SK-N-SH (cell line): ENCODE data around the gene CELF4. TPM values are rescaled to one million over a fixed set of nuclear protein-coding genes. Genes with fewer than 3 reads are reported as not detected.
A peak's percentile ranks its signal among the peaks of the same experiment; 100 is the strongest.

Source experiments
- CTCF ChIA-PET: fragments of 300-600, 350-600 bp; formaldehyde crosslinking; extraction: SDS; loops from one replicate; lab custom pipeline; 2021; lab: Yijun Ruan, JAX
- POLR2A ChIA-PET: fragments of 350-600 bp; sonication (Branson Sonifier 250); formaldehyde crosslinking; extraction: SDS; loops from one replicate; lab custom pipeline; 2020; ENCODE audit warnings: antibody characterized with exemption, inconsistent platforms; lab: Yijun Ruan, JAX
- DNase-seq: peaks from one replicate; pipeline ENCODE4 v3.0.0; 2012
- H2AFZ ChIP-seq: fragments of 200-600 bp; sonication (generic); 2 replicates; pipeline ENCODE4 v1.8.1; 2016; ENCODE audit warnings: antibody characterized with exemption, mild to moderate bottlenecking, low read depth
- H3F3A ChIP-seq: fragments of 200-600 bp; sonication (generic); replicated peaks from 2 replicates; pipeline ENCODE3; 2016; ENCODE audit warnings: antibody characterized with exemption, mild to moderate bottlenecking; ENCODE audit not compliant: insufficient read depth
- H3K27ac ChIP-seq, 2 experiments: fragments of 200-500 bp in 1 of 2; fragments of 200-600 bp in 1 of 2; sonication (Bioruptor generic) in 1 of 2; sonication (generic), shearing (Covaris generic) in 1 of 2; 2 replicates each; pipeline versions ENCODE4 v1.5.1 to v1.6.1; 2014 to 2016; ENCODE audit warnings: low read depth in 2 of 2, inconsistent platforms in 1 of 2, low read length in 1 of 2, mild to moderate bottlenecking in 1 of 2, mixed read lengths in 1 of 2
- H3K27me3 ChIP-seq: fragments of 200-600 bp; sonication (generic), shearing (Covaris generic); 2 replicates; pipeline ENCODE4 v1.6.1; 2016; ENCODE audit warnings: mixed run types; ENCODE audit not compliant: insufficient read depth
- H3K36me3 ChIP-seq, 2 experiments: fragments of 200-500 bp in 1 of 2; fragments of 200-600 bp in 1 of 2; sonication (Bioruptor generic) in 1 of 2; sonication (generic) in 1 of 2; replicated peaks in 1 of 2; 2 replicates each; pipeline versions ENCODE3 to v1.5.1; 2014 to 2016; ENCODE audit warnings: low read length in 1 of 2, mild to moderate bottlenecking in 1 of 2; ENCODE audit not compliant: insufficient read depth in 2 of 2, control insufficient read depth in 1 of 2
- H3K4me1 ChIP-seq, 2 experiments: fragments of 200-500 bp in 1 of 2; fragments of 200-600 bp in 1 of 2; sonication (Bioruptor generic) in 1 of 2; sonication (generic), shearing (Covaris generic) in 1 of 2; 2 replicates each; pipeline versions ENCODE4 v1.5.1 to v1.6.1; 2014 to 2016; ENCODE audit warnings: low read depth in 1 of 2, low read length in 1 of 2, mixed run types in 1 of 2; ENCODE audit not compliant: insufficient read depth in 2 of 2, control insufficient read depth in 1 of 2
- H3K4me2 ChIP-seq: fragments of 200-600 bp; sonication (generic), shearing (Covaris generic); 2 replicates; pipeline ENCODE4 v1.6.1; 2017; ENCODE audit warnings: mixed run types
- H3K4me3 ChIP-seq, 2 experiments: fragments of 200-500 bp in 1 of 2; fragments of 200-600 bp in 1 of 2; sonication (Bioruptor generic) in 1 of 2; sonication (generic), shearing (Covaris generic) in 1 of 2; 2 replicates each; pipeline versions ENCODE4 v1.5.1 to v1.8.1; 2014 to 2016; ENCODE audit warnings: low read depth in 2 of 2, inconsistent platforms in 1 of 2, low read length in 1 of 2, mild to moderate bottlenecking in 1 of 2, mixed read lengths in 1 of 2, moderate library complexity in 1 of 2
- H3K79me2 ChIP-seq: fragments of 200-600 bp; sonication (generic); 2 replicates; pipeline ENCODE4 v1.8.1; 2017; ENCODE audit warnings: mild to moderate bottlenecking; ENCODE audit not compliant: insufficient read depth
- H3K9ac ChIP-seq: fragments of 200-600 bp; sonication (generic); 2 replicates; pipeline ENCODE4 v1.6.1; 2017; ENCODE audit warnings: mixed run types
- H3K9me2 ChIP-seq: fragments of 200-600 bp; sonication (generic); 2 replicates; pipeline ENCODE4 v1.6.1; 2017; ENCODE audit warnings: mixed run types
- H3K9me3 ChIP-seq: fragments of 200-600 bp; sonication (generic); 2 replicates; pipeline ENCODE4 v1.6.1; 2017; ENCODE audit warnings: mixed run types, mild to moderate bottlenecking, moderate library complexity
- H4K20me1 ChIP-seq: fragments of 200-600 bp; sonication (generic); 2 replicates; pipeline ENCODE4 v1.6.1; 2017; ENCODE audit warnings: mild to moderate bottlenecking, mixed run types; ENCODE audit not compliant: insufficient read depth
- CHD2 ChIP-seq: fragments of 150-350 bp; IDR thresholded peaks from 2 replicates; pipeline ENCODE4 v1.6.1; 2018; ENCODE audit warnings: low read length; ENCODE audit not compliant: partially characterized antibody
- ELF1 ChIP-seq: IDR thresholded peaks from 2 replicates; pipeline ENCODE4 v1.4.0; 2012
- EZH2phosphoT487 ChIP-seq: fragments of 200-600 bp; sonication (generic); IDR thresholded peaks from 2 replicates; pipeline ENCODE4 v1.6.1; 2017; ENCODE audit warnings: low read depth, mixed run types, mild to moderate bottlenecking, antibody characterized with exemption, moderate library complexity, borderline replicate concordance
- FOXJ3 ChIP-seq: sonication (generic); formaldehyde crosslinking; IDR thresholded peaks from 2 replicates; pipeline ENCODE4 v1.5.1; 2020; ENCODE audit warnings: mild to moderate bottlenecking, missing genetic modification reagents
- FOXM1 ChIP-seq: IDR thresholded peaks from 2 replicates; pipeline ENCODE4 v1.4.0; 2012; ENCODE audit warnings: low read depth, mild to moderate bottlenecking
- GATA2 ChIP-seq: sonication (generic); formaldehyde crosslinking; IDR thresholded peaks from 2 replicates; pipeline ENCODE4 v1.5.0; 2020; ENCODE audit warnings: mild to moderate bottlenecking, missing genetic modification reagents
- MEF2A ChIP-seq: IDR thresholded peaks from 2 replicates; pipeline ENCODE4 v1.4.0; 2012; ENCODE audit warnings: low read depth, borderline replicate concordance
- MXI1 ChIP-seq: IDR thresholded peaks from 2 replicates; pipeline ENCODE4 v1.6.1; 2012; ENCODE audit warnings: mild to moderate bottlenecking, low read depth, low read length, improper control_type of control experiment
- NFIC ChIP-seq: IDR thresholded peaks from 2 replicates; pipeline ENCODE4 v1.4.0; 2012; ENCODE audit warnings: borderline replicate concordance
- RAD21 ChIP-seq: IDR thresholded peaks from 2 replicates; pipeline ENCODE4 v1.6.1; 2012; ENCODE audit warnings: mild to moderate bottlenecking, low read length
- RFX5 ChIP-seq: IDR thresholded peaks from 2 replicates; pipeline ENCODE4 v1.6.1; 2012; ENCODE audit warnings: mild to moderate bottlenecking, improper control_type of control experiment, low read length
- RXRA ChIP-seq: IDR thresholded peaks from 2 replicates; pipeline ENCODE4 v1.4.0; 2012; ENCODE audit warnings: low read depth, mild to moderate bottlenecking, borderline replicate concordance
- SIN3A ChIP-seq: IDR thresholded peaks from 2 replicates; pipeline ENCODE4 v1.6.1; 2012; ENCODE audit warnings: low read depth, mild to moderate bottlenecking, low read length, moderate library complexity, borderline replicate concordance
- SMC3 ChIP-seq: IDR thresholded peaks from 2 replicates; pipeline ENCODE4 v1.6.1; 2012; ENCODE audit warnings: low read depth, low read length, improper control_type of control experiment
- WGBS: methylation state at CpG from one replicate; pipeline ENCODE4 v1.1.6; 2017; ENCODE audit warnings: low lambda C conversion rate; 5-methylcytosine and 5-hydroxymethylcytosine counted together
- polyA plus RNA-seq, 3 experiments: library from polyadenylated mRNA; depleted of rRNA; stranded (reverse); fragments of >200 nt; gene quantifications; 2 replicates each; pipeline ENCODE4 v1.2.3, GENCODE V29; 2012
- TF ChIP-seq, protein P1 (sequence below): IDR thresholded peaks from 2 replicates; pipeline ENCODE4 v1.4.0; 2012; ENCODE audit warnings: low read depth, borderline replicate concordance
- TF ChIP-seq, protein P2 (sequence below): IDR thresholded peaks from 2 replicates; pipeline ENCODE4 v1.6.1; 2012; ENCODE audit warnings: mild to moderate bottlenecking, low read depth, low read length, moderate library complexity
- TF ChIP-seq, protein P3 (sequence below): IDR thresholded peaks from 2 replicates; pipeline ENCODE4 v1.4.0; 2012; ENCODE audit warnings: low read depth
- TF ChIP-seq, protein P4 (sequence below): fragments of 150-350 bp; IDR thresholded peaks from 2 replicates; pipeline ENCODE4 v1.6.1; 2017; ENCODE audit warnings: antibody characterized with exemption, low read length, low read depth, borderline replicate concordance

Gene CELF4
- polyA plus RNA-seq, 1 of the 3 experiments (the other 2 are of a cell fraction), result 0.26 TPM

DNA sequence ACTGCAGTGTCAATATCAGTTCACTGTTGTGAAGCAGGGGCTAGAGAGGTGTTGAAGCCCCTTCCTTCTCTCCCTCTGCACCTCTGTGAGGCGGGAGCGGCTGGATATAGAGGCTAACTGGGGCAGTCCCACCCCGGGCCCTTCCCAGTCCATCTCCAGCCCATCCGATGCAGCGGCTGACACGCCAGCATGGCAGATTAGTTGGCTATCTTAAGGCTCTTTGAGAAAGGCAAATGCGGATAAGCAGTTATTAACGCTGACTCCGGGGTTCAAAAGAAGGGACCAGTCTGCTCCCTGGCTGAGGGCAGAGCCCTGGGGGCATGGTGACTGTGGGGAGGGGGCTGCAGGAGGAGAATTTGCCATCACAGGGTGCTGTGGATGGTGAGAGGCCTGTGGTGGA lies 76.6 kb downstream of the CELF4 start:
- no peaks in the 10 kb centered on the region for H3K9me2 ChIP-seq
- no peak overlapping the region for H2AFZ ChIP-seq
- CTCF ChIA-PET, result interaction anchor here (2.0 kb wide), 1 partner anchor 12 kb away, joined by 6 read pairs; no protein-coding TSS in a partner anchor
- DNase-seq, result no peak
- H3K4me1 ChIP-seq, result peaks cover 0 to 22% of the 10 kb centered on the region in 2 experiments; a peak in 1 of 4 replicates
- H3K9me3 ChIP-seq, result no peaks in the 10 kb centered on the region
- no peaks in the 10 kb centered on the region for H3K79me2 ChIP-seq
- H4K20me1 ChIP-seq, result no peaks in the 10 kb centered on the region
- H3K27me3 ChIP-seq, result no peaks in the 10 kb centered on the region
- H3K9ac ChIP-seq, result no peak overlapping the region
- no peak overlapping the region for H3K27ac ChIP-seq
- WGBS, result 64% methylated on average over 6 of the region's 9 CpGs
- H3K4me3 ChIP-seq, result no peak overlapping the region
- H3F3A ChIP-seq, result no peaks in the 10 kb centered on the region
- TF ChIP-seq SMC3, result no peak
- no peak for TF ChIP-seq SIN3A
- no peak for TF ChIP-seq MEF2A
- H3K36me3 ChIP-seq, result no peaks in the 10 kb centered on the region
- POLR2A ChIA-PET, result no interaction called here
- H3K4me2 ChIP-seq, result no peak overlapping the region

DNA sequence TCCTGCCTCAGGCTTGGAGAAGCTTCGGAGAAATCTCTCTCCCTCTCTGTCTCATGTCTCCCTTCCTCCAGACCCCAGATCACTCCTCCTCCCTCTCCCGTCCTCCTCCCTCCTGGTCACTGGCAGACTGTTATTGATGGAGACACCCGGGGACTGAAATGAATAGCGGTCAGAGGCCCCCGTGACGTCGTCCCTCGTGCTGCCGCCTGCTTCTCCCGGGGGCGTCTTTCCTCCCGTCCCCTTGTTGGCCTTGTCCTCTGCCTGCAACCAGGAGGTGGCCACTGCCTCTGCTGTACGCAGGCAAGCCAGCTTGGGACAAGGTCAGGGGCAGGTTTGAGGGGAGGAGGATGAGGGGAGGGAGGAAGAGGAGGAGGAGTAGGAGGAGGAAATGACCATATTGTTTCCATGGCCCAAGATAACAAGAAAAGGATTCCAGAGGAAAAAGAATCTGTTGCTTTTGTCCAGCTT lies 78.2 kb downstream of the CELF4 start:
- Histone ChIP-seq H3K9me2 (no peaks in the 10 kb centered on the region), H3K27ac (no peak overlapping the region), H3K9ac (no peak overlapping the region), H3K36me3 (no peaks in the 10 kb centered on the region), H3K4me2 (no peak overlapping the region), H4K20me1 (no peaks in the 10 kb centered on the region), H3K79me2 (no peaks in the 10 kb centered on the region)
- DNase-seq, result peak; percentile 56
- CTCF ChIA-PET, result interaction anchor here (2.0 kb wide), 1 partner anchor 10 kb away, joined by 6 read pairs; no protein-coding TSS in a partner anchor
- TF ChIP-seq FOXM1 (no peak), GATA2 (CRISPR knock-in tag) (no peak), EZH2phosphoT487 (no peak), RXRA (no peak), CHD2 (no peak), RFX5 (no peak), MXI1 (no peak), RAD21 (no peak), NFIC (no peak), FOXJ3 (CRISPR knock-in tag) (no peak), ELF1 (no peak)
- TF ChIP-seq, protein P1, sequence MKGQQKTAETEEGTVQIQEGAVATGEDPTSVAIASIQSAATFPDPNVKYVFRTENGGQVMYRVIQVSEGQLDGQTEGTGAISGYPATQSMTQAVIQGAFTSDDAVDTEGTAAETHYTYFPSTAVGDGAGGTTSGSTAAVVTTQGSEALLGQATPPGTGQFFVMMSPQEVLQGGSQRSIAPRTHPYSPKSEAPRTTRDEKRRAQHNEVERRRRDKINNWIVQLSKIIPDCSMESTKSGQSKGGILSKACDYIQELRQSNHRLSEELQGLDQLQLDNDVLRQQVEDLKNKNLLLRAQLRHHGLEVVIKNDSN, result no peak
- TF ChIP-seq, protein P2, sequence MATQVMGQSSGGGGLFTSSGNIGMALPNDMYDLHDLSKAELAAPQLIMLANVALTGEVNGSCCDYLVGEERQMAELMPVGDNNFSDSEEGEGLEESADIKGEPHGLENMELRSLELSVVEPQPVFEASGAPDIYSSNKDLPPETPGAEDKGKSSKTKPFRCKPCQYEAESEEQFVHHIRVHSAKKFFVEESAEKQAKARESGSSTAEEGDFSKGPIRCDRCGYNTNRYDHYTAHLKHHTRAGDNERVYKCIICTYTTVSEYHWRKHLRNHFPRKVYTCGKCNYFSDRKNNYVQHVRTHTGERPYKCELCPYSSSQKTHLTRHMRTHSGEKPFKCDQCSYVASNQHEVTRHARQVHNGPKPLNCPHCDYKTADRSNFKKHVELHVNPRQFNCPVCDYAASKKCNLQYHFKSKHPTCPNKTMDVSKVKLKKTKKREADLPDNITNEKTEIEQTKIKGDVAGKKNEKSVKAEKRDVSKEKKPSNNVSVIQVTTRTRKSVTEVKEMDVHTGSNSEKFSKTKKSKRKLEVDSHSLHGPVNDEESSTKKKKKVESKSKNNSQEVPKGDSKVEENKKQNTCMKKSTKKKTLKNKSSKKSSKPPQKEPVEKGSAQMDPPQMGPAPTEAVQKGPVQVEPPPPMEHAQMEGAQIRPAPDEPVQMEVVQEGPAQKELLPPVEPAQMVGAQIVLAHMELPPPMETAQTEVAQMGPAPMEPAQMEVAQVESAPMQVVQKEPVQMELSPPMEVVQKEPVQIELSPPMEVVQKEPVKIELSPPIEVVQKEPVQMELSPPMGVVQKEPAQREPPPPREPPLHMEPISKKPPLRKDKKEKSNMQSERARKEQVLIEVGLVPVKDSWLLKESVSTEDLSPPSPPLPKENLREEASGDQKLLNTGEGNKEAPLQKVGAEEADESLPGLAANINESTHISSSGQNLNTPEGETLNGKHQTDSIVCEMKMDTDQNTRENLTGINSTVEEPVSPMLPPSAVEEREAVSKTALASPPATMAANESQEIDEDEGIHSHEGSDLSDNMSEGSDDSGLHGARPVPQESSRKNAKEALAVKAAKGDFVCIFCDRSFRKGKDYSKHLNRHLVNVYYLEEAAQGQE, result no peak
- TF ChIP-seq, protein P3, sequence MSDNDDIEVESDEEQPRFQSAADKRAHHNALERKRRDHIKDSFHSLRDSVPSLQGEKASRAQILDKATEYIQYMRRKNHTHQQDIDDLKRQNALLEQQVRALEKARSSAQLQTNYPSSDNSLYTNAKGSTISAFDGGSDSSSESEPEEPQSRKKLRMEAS, result no peak
- TF ChIP-seq, protein P4, sequence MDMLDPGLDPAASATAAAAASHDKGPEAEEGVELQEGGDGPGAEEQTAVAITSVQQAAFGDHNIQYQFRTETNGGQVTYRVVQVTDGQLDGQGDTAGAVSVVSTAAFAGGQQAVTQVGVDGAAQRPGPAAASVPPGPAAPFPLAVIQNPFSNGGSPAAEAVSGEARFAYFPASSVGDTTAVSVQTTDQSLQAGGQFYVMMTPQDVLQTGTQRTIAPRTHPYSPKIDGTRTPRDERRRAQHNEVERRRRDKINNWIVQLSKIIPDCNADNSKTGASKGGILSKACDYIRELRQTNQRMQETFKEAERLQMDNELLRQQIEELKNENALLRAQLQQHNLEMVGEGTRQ, result no peak
- TF ChIP-seq, all 33 proteins: peak for 0
- WGBS, result 22% methylated on average over 13 of the region's 13 CpGs
- Histone ChIP-seq H3F3A (no peaks in the 10 kb centered on the region), H3K27me3 (no peaks in the 10 kb centered on the region), H2AFZ (no peak overlapping the region), H3K4me1 (peaks cover 0 to 31% of the 10 kb centered on the region in 2 experiments; a peak in 2 of 4 replicates), H3K4me3 (no peak overlapping the region), H3K9me3 (no peaks in the 10 kb centered on the region)
- POLR2A ChIA-PET, result no interaction called here
